ENCODE results near the gene FAM111A. TPM values are rescaled to one million over a fixed set of nuclear protein-coding genes. Genes with fewer than 3 reads are reported as not detected.

FAM111A gene
- total RNA-seq, 4 donors from 2014 or later: 7.2 to 65.2 (median 28.3) TPM

DNA sequence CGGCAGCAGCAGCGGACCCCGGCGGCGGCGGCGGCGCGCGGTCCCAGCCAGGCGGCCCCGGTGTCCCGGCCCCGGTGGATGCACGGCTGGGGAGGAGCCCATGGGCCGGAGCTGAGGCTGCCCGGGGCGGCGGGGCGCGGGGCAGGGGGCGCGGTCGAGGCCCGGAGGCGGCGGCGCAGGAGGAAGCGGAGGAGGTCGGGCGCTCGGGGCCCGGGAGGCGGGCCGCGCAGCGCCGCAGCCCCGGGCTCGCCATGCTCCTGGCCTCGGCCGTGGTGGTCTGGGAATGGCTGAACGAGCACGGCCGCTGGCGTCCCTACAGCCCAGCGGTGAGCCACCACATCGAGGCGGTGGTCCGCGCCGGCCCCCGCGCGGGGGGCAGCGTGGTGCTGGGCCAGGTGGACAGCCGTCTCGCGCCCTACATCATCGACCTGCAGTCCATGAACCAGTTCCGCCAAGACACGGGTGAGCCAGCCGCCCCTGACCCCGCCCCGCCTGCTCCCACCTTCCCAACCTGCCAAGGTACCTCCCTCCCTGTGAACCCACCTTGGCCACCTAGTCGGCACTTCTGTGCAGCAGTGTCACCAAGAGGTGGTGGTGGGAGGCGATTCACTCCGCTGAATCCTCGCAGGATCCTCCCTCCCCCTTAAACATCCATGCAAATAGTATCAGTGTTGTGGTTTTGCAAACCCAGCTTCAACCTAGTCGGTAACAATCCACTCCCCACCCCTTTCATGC is 29.9 kb downstream of the FAM111A start:
- TF ChIP-seq, protein P1, sequence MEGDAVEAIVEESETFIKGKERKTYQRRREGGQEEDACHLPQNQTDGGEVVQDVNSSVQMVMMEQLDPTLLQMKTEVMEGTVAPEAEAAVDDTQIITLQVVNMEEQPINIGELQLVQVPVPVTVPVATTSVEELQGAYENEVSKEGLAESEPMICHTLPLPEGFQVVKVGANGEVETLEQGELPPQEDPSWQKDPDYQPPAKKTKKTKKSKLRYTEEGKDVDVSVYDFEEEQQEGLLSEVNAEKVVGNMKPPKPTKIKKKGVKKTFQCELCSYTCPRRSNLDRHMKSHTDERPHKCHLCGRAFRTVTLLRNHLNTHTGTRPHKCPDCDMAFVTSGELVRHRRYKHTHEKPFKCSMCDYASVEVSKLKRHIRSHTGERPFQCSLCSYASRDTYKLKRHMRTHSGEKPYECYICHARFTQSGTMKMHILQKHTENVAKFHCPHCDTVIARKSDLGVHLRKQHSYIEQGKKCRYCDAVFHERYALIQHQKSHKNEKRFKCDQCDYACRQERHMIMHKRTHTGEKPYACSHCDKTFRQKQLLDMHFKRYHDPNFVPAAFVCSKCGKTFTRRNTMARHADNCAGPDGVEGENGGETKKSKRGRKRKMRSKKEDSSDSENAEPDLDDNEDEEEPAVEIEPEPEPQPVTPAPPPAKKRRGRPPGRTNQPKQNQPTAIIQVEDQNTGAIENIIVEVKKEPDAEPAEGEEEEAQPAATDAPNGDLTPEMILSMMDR (IDR thresholded peaks at IDR 0.05): no peak
- TF ChIP-seq POLR2A (IDR thresholded peaks at IDR 0.05): no peak
- intact Hi-C loops (cut with DNase I; ENCODE audit: low total_unique reads): loop anchor here (5.0 to 10.0 kb wide), 2 partner anchors 35 to 112 kb away; no protein-coding TSS in a partner anchor
- no peaks in the 10 kb centered on the region for H3K27me3 ChIP-seq
- peak overlapping the region; percentile 77 to 89 for H3K27ac ChIP-seq
- no peaks in the 10 kb centered on the region for H3K36me3 ChIP-seq
- H3K4me1 ChIP-seq: peaks cover 0 to 10% of the 10 kb centered on the region in 2 donors
- DNase-seq: peak in 1 of 2 donors; percentile 35
- no peaks in the 10 kb centered on the region for H3K9me3 ChIP-seq
- peak overlapping the region; percentile 65 to 86 for H3K4me3 ChIP-seq

DNA sequence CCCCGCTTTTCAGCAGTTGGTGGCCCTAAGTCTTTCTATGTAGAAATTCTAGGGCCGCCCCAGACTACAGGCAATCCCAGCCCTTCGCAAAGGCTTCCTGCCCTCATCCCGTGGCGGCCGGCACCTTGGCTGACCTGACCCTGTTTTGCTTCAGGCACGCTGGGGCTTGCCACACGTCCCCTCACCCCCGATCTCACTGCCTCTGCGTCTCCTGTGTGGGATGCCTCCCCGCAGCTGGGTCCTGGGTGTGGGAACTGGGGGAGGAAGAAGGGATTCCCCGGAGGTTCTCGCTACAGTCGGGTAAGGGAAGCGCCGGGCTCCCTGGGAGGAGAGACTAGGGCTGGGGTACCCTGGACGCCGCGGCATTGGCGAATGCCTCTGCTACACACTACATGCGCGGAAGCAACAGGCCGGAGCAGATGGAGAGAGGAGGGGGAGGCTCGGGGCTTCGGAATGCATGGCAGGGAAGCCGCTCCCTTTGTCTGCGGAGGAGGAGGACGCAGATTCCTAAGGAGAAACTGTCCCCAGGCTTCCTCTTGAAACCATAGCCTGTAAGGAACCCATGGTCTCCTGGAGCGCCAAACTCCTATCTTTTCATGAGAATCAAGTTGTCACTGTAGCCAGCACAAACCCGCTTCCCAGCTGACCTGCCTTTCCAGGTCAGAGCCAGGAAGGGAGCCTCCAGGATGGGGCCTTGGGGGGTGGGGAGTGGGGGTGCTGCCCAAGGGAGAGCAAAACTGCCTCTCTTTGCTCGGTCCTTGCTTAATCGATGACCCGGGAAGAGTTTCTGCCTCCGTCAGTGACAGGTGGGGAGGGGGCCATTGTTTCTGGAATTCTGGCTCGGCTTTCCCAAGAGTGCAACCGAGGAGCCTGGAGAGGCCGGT is 30.7 kb downstream of the FAM111A start:
- H3K36me3 ChIP-seq: no peaks in the 10 kb centered on the region
- H3K27ac ChIP-seq: peak overlapping the region; percentile 77 to 89
- peak; percentile 38 to 42 for DNase-seq
- TF ChIP-seq POLR2A (IDR thresholded peaks at IDR 0.05): no peak
- TF ChIP-seq, protein P1 (IDR thresholded peaks at IDR 0.05): no peak
- peaks cover 0 to 10% of the 10 kb centered on the region in 2 donors for H3K4me1 ChIP-seq
- intact Hi-C loops (cut with DNase I; ENCODE audit: low total_unique reads): loop anchor here (5.0 to 10.0 kb wide), 2 partner anchors 34 to 111 kb away; no protein-coding TSS in a partner anchor
- H3K9me3 ChIP-seq: no peaks in the 10 kb centered on the region
- no peaks in the 10 kb centered on the region for H3K27me3 ChIP-seq
- H3K4me3 ChIP-seq: peak overlapping the region; percentile 65 to 86

DNA sequence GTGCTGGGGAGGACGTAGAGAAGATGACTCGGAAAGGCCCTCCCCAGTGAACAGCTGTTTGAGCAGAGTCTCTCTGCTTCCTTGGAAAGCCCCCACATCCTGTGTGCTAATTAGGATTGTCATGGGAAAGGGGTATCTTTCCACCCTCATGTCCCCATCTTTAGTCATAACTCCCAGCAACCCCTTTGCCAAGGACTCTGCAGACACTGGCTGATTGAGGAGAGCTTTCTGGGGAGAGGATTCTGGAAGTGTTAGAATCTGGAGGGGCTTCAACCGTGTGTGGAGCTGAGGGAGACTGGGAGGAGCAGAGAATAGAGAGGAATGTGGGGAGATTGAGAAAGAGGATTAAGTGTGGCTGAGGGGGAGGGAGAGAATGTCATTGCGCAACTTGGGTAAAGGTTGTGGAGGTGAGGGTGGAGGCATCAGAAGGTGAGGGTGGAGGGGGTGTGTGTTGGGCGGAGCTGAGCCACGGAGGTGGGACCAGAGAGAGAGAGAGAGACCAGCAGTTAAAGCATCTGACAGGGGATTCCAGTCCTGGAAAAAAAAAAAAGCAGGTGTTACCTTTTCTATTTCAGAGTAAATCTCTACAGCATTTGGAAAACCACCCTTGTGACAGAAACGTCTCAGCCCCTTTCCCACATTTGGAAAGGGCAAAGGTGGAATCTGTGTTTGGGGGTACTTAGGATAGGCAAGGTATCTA is 31.5 kb downstream of the FAM111A start:
- peaks cover 0 to 10% of the 10 kb centered on the region in 2 donors for H3K4me1 ChIP-seq
- intact Hi-C loops (cut with DNase I; ENCODE audit: low total_unique reads): loop anchor here (5.0 to 10.0 kb wide), 2 partner anchors 33 to 111 kb away; no protein-coding TSS in a partner anchor
- no peaks in the 10 kb centered on the region for H3K36me3 ChIP-seq
- H3K9me3 ChIP-seq: no peaks in the 10 kb centered on the region
- DNase-seq: peak; percentile 28 to 54
- H3K27me3 ChIP-seq: no peaks in the 10 kb centered on the region
- TF ChIP-seq, protein P1 (IDR thresholded peaks at IDR 0.05): no peak
- no peak for TF ChIP-seq POLR2A (IDR thresholded peaks at IDR 0.05)
- H3K27ac ChIP-seq: peak overlapping the region; percentile 77 to 89
- H3K4me3 ChIP-seq: peak overlapping the region in 1 of 2 donors; percentile 86

DNA sequence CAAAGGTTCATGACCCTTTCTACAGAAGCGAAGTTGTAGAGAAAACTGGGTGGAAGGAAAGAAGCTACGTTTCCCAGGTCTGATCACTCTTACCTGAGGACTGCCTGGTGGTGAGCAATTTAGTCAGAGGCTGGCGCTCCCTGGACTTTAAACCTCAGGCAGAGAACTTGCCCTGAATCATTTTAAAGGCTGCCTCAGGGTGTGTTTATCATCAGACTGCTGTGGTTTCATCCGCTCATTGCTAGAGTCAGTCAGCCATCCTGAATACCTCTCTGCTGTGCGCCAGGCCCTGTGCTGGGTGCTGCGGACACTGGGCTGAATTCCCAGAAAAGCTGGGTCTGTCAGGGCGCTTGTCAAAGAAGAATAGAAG is 32.0 kb downstream of the FAM111A start:
- peaks cover 0 to 10% of the 10 kb centered on the region in 2 donors for H3K4me1 ChIP-seq
- no peaks in the 10 kb centered on the region for H3K9me3 ChIP-seq
- intact Hi-C loops (cut with DNase I; ENCODE audit: low total_unique reads): loop anchor here (5.0 to 10.0 kb wide), 2 partner anchors 33 to 110 kb away; no protein-coding TSS in a partner anchor
- no peak for DNase-seq
- no peak overlapping the region for H3K4me3 ChIP-seq
- TF ChIP-seq, protein P1 (IDR thresholded peaks at IDR 0.05): no peak
- TF ChIP-seq POLR2A (IDR thresholded peaks at IDR 0.05): no peak
- no peaks in the 10 kb centered on the region for H3K36me3 ChIP-seq
- H3K27ac ChIP-seq: peak overlapping the region in 1 of 2 donors; percentile 77
- H3K27me3 ChIP-seq: no peaks in the 10 kb centered on the region

All from uterus (tissue), 4 donors.